Cardiac muscle cell (in vitro differentiated cells and primary cell): Measurements from ENCODE around the gene EIF4EBP3. TPM values are rescaled to one million over a fixed set of nuclear protein-coding genes. Genes with fewer than 3 reads are reported as not detected.

Experiments
- DNase-seq, 2 donors: peaks; one replicate each; pipeline versions ENCODE4 v3.0.0 to v3.0.0-alpha.2; 2010 to 2017; ENCODE audit warnings: low read depth in 1 of 2, low spot score in 1 of 2
- H3K27ac ChIP-seq: fragments of 200-600 bp; sonication (generic); 2 replicates; pipeline ENCODE4 v1.5.1; 2016
- H3K27me3 ChIP-seq: fragments of 200-600 bp; sonication (generic); 2 replicates; pipeline ENCODE4 v1.6.0; 2016; ENCODE audit warnings: control low read depth
- H3K36me3 ChIP-seq: fragments of 200-600 bp; sonication (generic); 2 replicates; pipeline ENCODE4 v1.5.1; 2016; ENCODE audit warnings: control low read depth
- H3K4me1 ChIP-seq: fragments of 200-600 bp; sonication (generic); 2 replicates; pipeline ENCODE4 v1.8.1; 2017; ENCODE audit warnings: low read depth, mild to moderate bottlenecking, mixed run types
- H3K4me3 ChIP-seq: fragments of 200-600 bp; sonication (generic); 2 replicates; pipeline ENCODE4 v1.5.1; 2016; ENCODE audit warnings: mild to moderate bottlenecking
- H3K9me3 ChIP-seq: fragments of 200-600 bp; sonication (generic); 2 replicates; pipeline ENCODE4 v1.5.1; 2017; ENCODE audit warnings: low read depth, mild to moderate bottlenecking, control low read depth
- polyA plus RNA-seq: library from polyadenylated mRNA; unstranded; fragments of >200 nt; fragmentation: Nextera tagmentation; extraction: Ambion mirVana; gene quantifications from 2 replicates; pipeline ENCODE4 v1.2.1, GENCODE V29; 2016
- total RNA-seq: library from RNA; depleted of rRNA; stranded (reverse); fragments of >200 nt; gene quantifications from 2 replicates; pipeline ENCODE4 v1.2.3, GENCODE V29; 2016
- TF ChIP-seq, protein P1 (sequence below): IDR thresholded peaks from 2 replicates; pipeline ENCODE4 v1.5.1; 2012; ENCODE audit warnings: low read depth, mild to moderate bottlenecking, low read length

Gene EIF4EBP3
- total and polyA plus RNA-seq, 2 experiments from 2014 or later, result 3.1 to 6.6 TPM

GRCh38 chr5:140557136-140557805, 9.8 kb downstream of the EIF4EBP3 start, which contains the start of gene SRA1:
Gene SRA1, minus strand, starts transcription at chr5:140557473. Its CDS starts 21 bp downstream, at chr5:140557452.
- H3K36me3 ChIP-seq, result peaks cover 4% of the 10 kb centered on the region
- peak within 1 kb of the TSS; percentile 90 for H3K4me3 ChIP-seq
- DNase-seq, result peak; percentile 93
- peaks cover 12% of the 10 kb centered on the region for H3K4me1 ChIP-seq
- no peaks in the 10 kb centered on the region for H3K9me3 ChIP-seq
- peak within 1 kb of the TSS; percentile 94 for H3K27ac ChIP-seq
- TF ChIP-seq, protein P1, sequence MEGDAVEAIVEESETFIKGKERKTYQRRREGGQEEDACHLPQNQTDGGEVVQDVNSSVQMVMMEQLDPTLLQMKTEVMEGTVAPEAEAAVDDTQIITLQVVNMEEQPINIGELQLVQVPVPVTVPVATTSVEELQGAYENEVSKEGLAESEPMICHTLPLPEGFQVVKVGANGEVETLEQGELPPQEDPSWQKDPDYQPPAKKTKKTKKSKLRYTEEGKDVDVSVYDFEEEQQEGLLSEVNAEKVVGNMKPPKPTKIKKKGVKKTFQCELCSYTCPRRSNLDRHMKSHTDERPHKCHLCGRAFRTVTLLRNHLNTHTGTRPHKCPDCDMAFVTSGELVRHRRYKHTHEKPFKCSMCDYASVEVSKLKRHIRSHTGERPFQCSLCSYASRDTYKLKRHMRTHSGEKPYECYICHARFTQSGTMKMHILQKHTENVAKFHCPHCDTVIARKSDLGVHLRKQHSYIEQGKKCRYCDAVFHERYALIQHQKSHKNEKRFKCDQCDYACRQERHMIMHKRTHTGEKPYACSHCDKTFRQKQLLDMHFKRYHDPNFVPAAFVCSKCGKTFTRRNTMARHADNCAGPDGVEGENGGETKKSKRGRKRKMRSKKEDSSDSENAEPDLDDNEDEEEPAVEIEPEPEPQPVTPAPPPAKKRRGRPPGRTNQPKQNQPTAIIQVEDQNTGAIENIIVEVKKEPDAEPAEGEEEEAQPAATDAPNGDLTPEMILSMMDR, result no peak
- no peaks in the 10 kb centered on the region for H3K27me3 ChIP-seq

DNA sequence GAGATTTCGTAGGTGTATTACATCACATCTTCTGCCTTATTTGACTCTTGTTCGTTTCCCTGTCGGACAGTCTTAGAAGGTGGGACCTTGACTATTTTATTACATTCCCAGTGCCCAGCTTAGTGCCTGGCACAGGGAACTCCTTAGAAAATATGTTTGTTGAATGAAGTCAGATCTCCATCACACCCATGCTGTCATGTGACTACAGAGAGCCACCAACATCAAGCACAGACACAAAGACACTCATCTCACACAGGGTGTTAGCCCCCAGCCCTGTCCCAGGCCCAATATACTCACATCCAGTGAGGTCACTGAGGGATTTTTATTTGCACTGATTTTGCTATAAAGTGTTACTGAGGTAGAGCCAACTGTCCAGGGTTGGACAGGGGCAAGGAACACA, 10.5 kb downstream of the EIF4EBP3 start:
- Histone ChIP-seq H3K36me3 (peaks cover 4% of the 10 kb centered on the region), H3K4me1 (peaks cover 12% of the 10 kb centered on the region), H3K27me3 (no peaks in the 10 kb centered on the region), H3K27ac (peak overlapping the region; percentile 94), H3K9me3 (no peaks in the 10 kb centered on the region), H3K4me3 (peak overlapping the region; percentile 90)
- TF ChIP-seq, protein P1, result no peak
- no peak for DNase-seq

DNA sequence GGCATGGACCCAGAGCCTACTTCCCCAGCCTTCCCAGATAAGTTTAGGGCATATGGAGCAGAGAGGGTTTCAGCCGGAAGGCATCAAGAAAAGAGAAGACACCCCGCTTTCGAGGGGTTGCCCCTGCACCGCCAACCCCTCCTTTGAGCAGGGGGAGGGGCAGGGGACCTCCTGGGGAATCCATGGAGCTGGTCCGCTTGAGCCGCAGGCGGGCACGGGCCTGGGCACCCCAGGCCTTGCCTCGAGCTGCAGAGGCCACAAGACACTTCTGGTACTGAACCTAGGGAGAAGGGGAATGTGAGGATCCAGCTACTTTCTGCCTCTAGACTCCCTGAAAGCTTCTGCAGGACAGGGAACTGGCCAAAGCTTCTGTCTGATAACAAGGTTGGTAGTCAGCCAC, 11.1 kb downstream of the EIF4EBP3 start:
- DNase-seq, result no peak
- Histone ChIP-seq H3K4me3 (no peak overlapping the region), H3K4me1 (peaks cover 18% of the 10 kb centered on the region), H3K36me3 (peaks cover 4% of the 10 kb centered on the region), H3K9me3 (no peaks in the 10 kb centered on the region), H3K27ac (no peak overlapping the region), H3K27me3 (no peaks in the 10 kb centered on the region)
- TF ChIP-seq, protein P1, result no peak

- H3K36me3 ChIP-seq, result peaks cover 4% of the 10 kb centered on the region
- no peaks in the 10 kb centered on the region for H3K27me3 ChIP-seq
- TF ChIP-seq, protein P1, result no peak
- no peaks in the 10 kb centered on the region for H3K9me3 ChIP-seq
- DNase-seq, result no peak
- peaks cover 20% of the 10 kb centered on the region for H3K4me1 ChIP-seq
- no peak overlapping the region for H3K27ac ChIP-seq
- no peak overlapping the region for H3K4me3 ChIP-seq
These were observed 12.8 kb downstream of the EIF4EBP3 start for GRCh38 chr5:140560227-140560626.

- DNase-seq, result no peak
- peaks cover 18% of the 10 kb centered on the region for H3K4me1 ChIP-seq
- no peak overlapping the region for H3K27ac ChIP-seq
- no peaks in the 10 kb centered on the region for H3K9me3 ChIP-seq
- H3K4me3 ChIP-seq, result no peak overlapping the region
- TF ChIP-seq, protein P1, result no peak
- no peaks in the 10 kb centered on the region for H3K27me3 ChIP-seq
- peaks cover 4% of the 10 kb centered on the region for H3K36me3 ChIP-seq
These were observed 14.5 kb downstream of the EIF4EBP3 start for GRCh38 chr5:140561753-140562523.
